H1 (cell line): ENCODE results near the gene OPA3. TPM values are rescaled to one million over a fixed set of nuclear protein-coding genes. Genes with fewer than 3 reads are reported as not detected.

Experiments
- CTCF ChIA-PET: fragments of 300-600 bp; sonication (Branson Sonifier 250); formaldehyde crosslinking; loops from one replicate; lab custom pipeline; 2021; ENCODE audit not compliant: partially characterized antibody; lab: Charles Lee
- POLR2A ChIA-PET: fragments of 300-600 bp; sonication (Branson Sonifier 250); formaldehyde crosslinking; loops from one replicate; lab custom pipeline; 2021; ENCODE audit warnings: inconsistent platforms; ENCODE audit not compliant: partially characterized antibody; lab: Charles Lee
- DNase-seq, 2 experiments: peaks; one replicate each; pipeline versions ENCODE4 v3.0.0 to v3.0.0-alpha.2; 2010 to 2022; ENCODE audit warnings: low spot score in 2 of 2, low read depth in 1 of 2, mixed read lengths in 1 of 2
- FAIRE-seq: peaks from 2 replicates; lab custom pipeline; 2011; peaks lifted over from hg19 to GRCh38; lab: Jason Lieb, UNC
- H2AFZ ChIP-seq: 2 replicates; pipeline ENCODE4 v1.8.1; 2012; ENCODE audit warnings: low read length, inconsistent platforms
- H2AK5ac ChIP-seq: 2 replicates; pipeline ENCODE4 v1.6.1; 2013; ENCODE audit warnings: low read depth, low read length
- H2BK120ac ChIP-seq: replicated peaks from 2 replicates; pipeline ENCODE3; 2013; ENCODE audit warnings: low read depth, low read length, inconsistent platforms
- H2BK12ac ChIP-seq: 2 replicates; pipeline ENCODE4 v1.6.1; 2013; ENCODE audit warnings: low read depth, low read length
- H2BK15ac ChIP-seq: 2 replicates; pipeline ENCODE4 v1.6.1; 2013; ENCODE audit warnings: low read length
- H2BK20ac ChIP-seq: 2 replicates; pipeline ENCODE4 v1.6.1; 2013; ENCODE audit warnings: low read length
- H2BK5ac ChIP-seq: 2 replicates; pipeline ENCODE4 v1.6.1; 2013; ENCODE audit warnings: low read depth, low read length
- H3K14ac ChIP-seq: 2 replicates; pipeline ENCODE4 v1.6.1; 2013; ENCODE audit warnings: inconsistent platforms; ENCODE audit not compliant: insufficient read length
- H3K18ac ChIP-seq: 2 replicates; pipeline ENCODE4 v1.6.1; 2013; ENCODE audit warnings: low read length; ENCODE audit errors: extremely low read depth
- H3K23ac ChIP-seq: 2 replicates; pipeline ENCODE4 v1.6.1; 2013; ENCODE audit warnings: inconsistent platforms; ENCODE audit not compliant: insufficient read length
- H3K23me2 ChIP-seq: 2 replicates; pipeline ENCODE4 v1.6.1; 2013; ENCODE audit warnings: low read depth, low read length
- H3K27ac ChIP-seq: 2 replicates; pipeline ENCODE4 v1.6.1; 2011; ENCODE audit warnings: low read depth, low read length, inconsistent platforms
- H3K27me3 ChIP-seq, 4 experiments: replicated peaks in 1 of 4; 1 replicate in 1 of 4; 2 replicates in 3 of 4; pipeline versions ENCODE4 v1.6.1 to v1.8.1; 2011 to 2013; ENCODE audit warnings: low read length in 3 of 4, mild to moderate bottlenecking in 3 of 4, inconsistent platforms in 2 of 4, mixed read lengths in 2 of 4, moderate library complexity in 1 of 4; ENCODE audit not compliant: control insufficient read depth in 3 of 4, insufficient read depth in 3 of 4; ENCODE audit errors: extremely low read depth in 1 of 4
- H3K36me3 ChIP-seq, 4 experiments: 2 replicates each; pipeline versions ENCODE4 v1.6.1 to v1.8.1; 2011 to 2013; ENCODE audit warnings: mild to moderate bottlenecking in 4 of 4, low read length in 3 of 4, moderate library complexity in 2 of 4, control low read depth in 1 of 4, inconsistent platforms in 1 of 4; ENCODE audit not compliant: insufficient read depth in 4 of 4, control insufficient read depth in 2 of 4
- H3K4ac ChIP-seq: replicated peaks from 2 replicates; pipeline ENCODE3; 2013; ENCODE audit warnings: low read length, low read depth, mixed read lengths, inconsistent platforms; ENCODE audit not compliant: insufficient read length
- H3K4me1 ChIP-seq, 4 experiments: replicated peaks in 1 of 4; 1 replicate in 1 of 4; 2 replicates in 3 of 4; pipeline versions ENCODE4 v1.6.1 to v1.8.1; 2011 to 2013; ENCODE audit warnings: low read length in 3 of 4, inconsistent platforms in 2 of 4, mixed read lengths in 1 of 4; ENCODE audit not compliant: insufficient read depth in 4 of 4, control insufficient read depth in 3 of 4
- H3K4me2 ChIP-seq, 2 experiments: 2 replicates each; pipeline versions ENCODE4 v1.6.1 to v1.8.1; 2011 to 2013; ENCODE audit warnings: low read depth in 2 of 2, low read length in 2 of 2, control low read depth in 1 of 2, inconsistent platforms in 1 of 2, mild to moderate bottlenecking in 1 of 2; ENCODE audit not compliant: insufficient read depth in 1 of 2
- H3K4me3 ChIP-seq, 4 experiments: fragments of 200-600, 300-600 bp in 1 of 4; sonication (generic), shearing (Covaris generic), sonication (Bioruptor Twin) in 1 of 4; 2 replicates each; pipeline versions ENCODE4 v1.5.1 to v1.8.1; 2011 to 2016; ENCODE audit warnings: low read length in 4 of 4, low read depth in 3 of 4, control low read depth in 2 of 4, inconsistent platforms in 2 of 4, mild to moderate bottlenecking in 2 of 4, mixed read lengths in 1 of 4, moderate library complexity in 1 of 4; ENCODE audit not compliant: insufficient read depth in 2 of 4; ENCODE audit errors: extremely low read depth in 1 of 4
- H3K56ac ChIP-seq: replicated peaks from 2 replicates; pipeline ENCODE3; 2013; ENCODE audit warnings: low read depth, mild to moderate bottlenecking, mixed read lengths, low read length, inconsistent platforms; ENCODE audit not compliant: insufficient read length
- H3K79me1 ChIP-seq: 2 replicates; pipeline ENCODE4 v1.6.1; 2013; ENCODE audit warnings: low read depth, low read length, control low read depth
- H3K79me2 ChIP-seq, 2 experiments: 2 replicates each; pipeline versions ENCODE4 v1.6.1 to v1.8.1; 2012 to 2013; ENCODE audit warnings: low read length in 2 of 2, mild to moderate bottlenecking in 2 of 2, inconsistent platforms in 1 of 2; ENCODE audit not compliant: insufficient read depth in 2 of 2, control insufficient read depth in 1 of 2
- H3K9ac ChIP-seq, 4 experiments: replicated peaks in 1 of 4; 1 replicate in 1 of 4; 2 replicates in 3 of 4; pipeline versions ENCODE4 v1.6.1 to v1.8.1; 2011 to 2013; ENCODE audit warnings: low read depth in 3 of 4, low read length in 3 of 4, control low read depth in 2 of 4, mild to moderate bottlenecking in 2 of 4, moderate library complexity in 2 of 4, inconsistent platforms in 1 of 4; ENCODE audit errors: extremely low read depth in 1 of 4
- H3K9me3 ChIP-seq, 2 experiments: 2 replicates each; pipeline versions ENCODE4 v1.6.1 to v1.8.1; 2012 to 2013; ENCODE audit warnings: mild to moderate bottlenecking in 2 of 2, moderate library complexity in 2 of 2, control low read depth in 1 of 2, inconsistent platforms in 1 of 2, low read depth in 1 of 2, low read length in 1 of 2, mixed read lengths in 1 of 2; ENCODE audit not compliant: insufficient read depth in 2 of 2
- H4K20me1 ChIP-seq, 2 experiments: replicated peaks in 1 of 2; 2 replicates each; pipeline versions ENCODE3 to v1.8.1; 2011 to 2013; ENCODE audit warnings: inconsistent platforms in 2 of 2, low read length in 2 of 2, mild to moderate bottlenecking in 1 of 2; ENCODE audit not compliant: insufficient read depth in 2 of 2, control insufficient read depth in 1 of 2
- H4K5ac ChIP-seq: 2 replicates; pipeline ENCODE4 v1.6.1; 2013; ENCODE audit warnings: low read length, low read depth, mixed read lengths, inconsistent platforms; ENCODE audit not compliant: insufficient read length
- H4K8ac ChIP-seq: 2 replicates; pipeline ENCODE4 v1.8.0; 2013; ENCODE audit warnings: mild to moderate bottlenecking, moderate library complexity, low read length, inconsistent platforms; ENCODE audit not compliant: insufficient read depth; ENCODE audit errors: extremely low read depth
- H4K91ac ChIP-seq: replicated peaks from 2 replicates; pipeline ENCODE3; 2013; ENCODE audit warnings: low read length, mixed read lengths, inconsistent platforms; ENCODE audit not compliant: insufficient read length
- BACH1 ChIP-seq: IDR thresholded peaks from 2 replicates; pipeline ENCODE4 v1.6.1; 2012; ENCODE audit warnings: low read length, improper control_type of control experiment
- BRCA1 ChIP-seq: IDR thresholded peaks from 2 replicates; pipeline ENCODE4 v1.6.1; 2012; ENCODE audit warnings: low read depth, low read length, improper control_type of control experiment
- CBX5 ChIP-seq: fragments of 300-800, 300-1000 bp; sonication (generic); IDR thresholded peaks from 2 replicates; pipeline ENCODE4 v1.7.1; 2016; ENCODE audit warnings: antibody characterized with exemption, low read length, low read depth
- EZH2 ChIP-seq: fragments of 200-600 bp; sonication (generic); IDR thresholded peaks from 2 replicates; pipeline ENCODE4 v1.7.1; 2012; ENCODE audit warnings: low read depth, mild to moderate bottlenecking, moderate library complexity, low read length, inconsistent platforms; ENCODE audit not compliant: severe bottlenecking
- KDM1A ChIP-seq: fragments of 200-600, 300-600 bp; sonication (generic); IDR thresholded peaks from 2 replicates; pipeline ENCODE4 v1.7.1; 2016; ENCODE audit warnings: mild to moderate bottlenecking, low read length, borderline replicate concordance
- NANOG ChIP-seq: IDR thresholded peaks from 2 replicates; pipeline ENCODE4 v1.6.1; 2011; ENCODE audit warnings: low read length, low read depth, mild to moderate bottlenecking, inconsistent platforms; ENCODE audit not compliant: insufficient read depth, poor library complexity, severe bottlenecking
- RFX5 ChIP-seq: IDR thresholded peaks from 2 replicates; pipeline ENCODE4 v1.6.1; 2011; ENCODE audit warnings: low read depth, low read length, improper control_type of control experiment, borderline replicate concordance
- SIX5 ChIP-seq: IDR thresholded peaks from 2 replicates; pipeline ENCODE4 v1.6.1; 2011; ENCODE audit warnings: mild to moderate bottlenecking, low read depth, low read length
- SP1 ChIP-seq: IDR thresholded peaks from 2 replicates; pipeline ENCODE4 v1.6.1; 2011; ENCODE audit warnings: low read depth, low read length
- SP2 ChIP-seq: IDR thresholded peaks from 2 replicates; pipeline ENCODE4 v1.6.1; 2012; ENCODE audit warnings: mild to moderate bottlenecking, low read length, inconsistent platforms
- TCF12 ChIP-seq: IDR thresholded peaks from 2 replicates; pipeline ENCODE4 v1.6.1; 2011; ENCODE audit warnings: low read depth, mild to moderate bottlenecking, low read length
- ZNF274 ChIP-seq: IDR thresholded peaks from 2 replicates; pipeline ENCODE4 v1.7.0; 2012; ENCODE audit warnings: low read length, borderline replicate concordance; ENCODE audit errors: extremely low read depth
- WGBS, 2 experiments: shearing (Covaris generic) in 1 of 2; methylation state at CpG; one replicate each; pipeline versions ENCODE4 v1.1.6 to v1.1.7; 2013 to 2015; ENCODE audit warnings: low lambda C conversion rate in 2 of 2, mixed read lengths in 2 of 2, inconsistent platforms in 1 of 2, low coverage in 1 of 2, missing lambda C conversion rate in 1 of 2; ENCODE audit not compliant: insufficient replicate concordance in 2 of 2, insufficient coverage in 1 of 2, insufficient read length in 1 of 2; ENCODE audit errors: extremely low coverage in 1 of 2, missing lambda C conversion rate in 1 of 2; 5-methylcytosine and 5-hydroxymethylcytosine counted together
- polyA plus RNA-seq, 7 experiments: library from polyadenylated mRNA; depleted of rRNA in 3 of 7; stranded (reverse) in 5 of 7; unstranded in 2 of 7; fragments of >200 nt in 5 of 7; fragments of 200-250 nt in 2 of 7; gene quantifications; 1 replicate in 5 of 7; 2 replicates in 1 of 7; 4 replicates in 1 of 7; pipeline versions ENCODE4 v1.2.1 to v1.2.3, GENCODE V29; 2011 to 2013; ENCODE audit warnings: missing spikeins in 2 of 7, mixed read lengths in 2 of 7
- total RNA-seq: library from RNA; stranded (reverse); fragmentation: NEBNext Ultra II Directional; extraction: Animal tissue kit (Norgen Biotek cat#: 25700); gene quantifications from 2 replicates; pipeline ENCODE4 v1.2.1, GENCODE V29; 2021
- TF ChIP-seq, protein P1 (sequence below): IDR thresholded peaks from 2 replicates; pipeline ENCODE4 v1.6.1; 2012; ENCODE audit warnings: low read length, inconsistent platforms

Gene OPA3
- total and polyA plus RNA-seq, 2 of the 8 experiments (the other 6 are each of a cell fraction or from before 2014, with no cell fraction given) = 12.5 to 14.5 TPM

DNA sequence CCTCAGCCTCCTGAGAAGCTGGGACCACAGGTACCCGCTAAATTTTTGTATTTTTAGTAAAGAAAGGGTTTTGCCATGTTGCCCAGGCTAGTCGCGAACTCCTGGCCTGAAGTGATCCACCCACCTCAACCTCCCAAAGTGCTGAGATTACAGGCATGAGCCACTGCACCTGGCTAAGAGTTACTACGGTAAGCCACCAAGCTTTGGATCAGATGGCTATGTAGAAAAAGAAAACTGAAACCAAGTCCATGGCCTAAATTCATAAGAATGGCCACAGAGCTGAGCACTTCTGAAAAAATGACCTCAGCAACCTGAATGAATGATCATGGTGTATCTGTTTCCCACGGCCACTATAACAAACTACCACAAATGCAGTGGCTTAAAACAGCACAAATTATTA is 9.4 kb downstream of the OPA3 start:
- no peak overlapping the region for H2BK12ac ChIP-seq
- H3K27ac ChIP-seq = no peak overlapping the region
- H2BK15ac ChIP-seq = no peak overlapping the region
- H3K79me2 ChIP-seq = 0 out of 4 replicates have a peak, but pooled peaks cover 0 to 2% of the 10 kb centered on the region in 2 experiments
- no peak overlapping the region for H4K5ac ChIP-seq
- no peaks in the 10 kb centered on the region; the same call in 1 of the 2 replicates for H3K79me1 ChIP-seq
- no peak overlapping the region for H3K18ac ChIP-seq
- ChIA-PET CTCF (interaction anchor here (0.7 to 2.0 kb wide), 5 partner anchors 8 to 242 kb away, joined by 3 to 7 read pairs (median 5); no protein-coding TSS in a partner anchor), POLR2A (interaction anchor here (2.0 kb wide), 1 partner anchor 9 kb away, joined by 4 read pairs; the partner anchor contains the start of gene OPA3)
- H2BK20ac ChIP-seq = no peak overlapping the region
- H3K4me2 ChIP-seq = no peak overlapping the region
- FAIRE-seq (no peak), DNase-seq (no peak)
- no peaks in the 10 kb centered on the region for H3K36me3 ChIP-seq
- no peak overlapping the region for H3K14ac ChIP-seq
- no peak overlapping the region for H4K8ac ChIP-seq
- TF ChIP-seq SP1 (no peak), RFX5 (no peak), NANOG (no peak), SP2 (no peak), BRCA1 (no peak), SIX5 (no peak), BACH1 (no peak), EZH2 (no peak), ZNF274 (no peak), KDM1A (no peak), CBX5 (no peak), TCF12 (no peak)
- TF ChIP-seq, protein P1, sequence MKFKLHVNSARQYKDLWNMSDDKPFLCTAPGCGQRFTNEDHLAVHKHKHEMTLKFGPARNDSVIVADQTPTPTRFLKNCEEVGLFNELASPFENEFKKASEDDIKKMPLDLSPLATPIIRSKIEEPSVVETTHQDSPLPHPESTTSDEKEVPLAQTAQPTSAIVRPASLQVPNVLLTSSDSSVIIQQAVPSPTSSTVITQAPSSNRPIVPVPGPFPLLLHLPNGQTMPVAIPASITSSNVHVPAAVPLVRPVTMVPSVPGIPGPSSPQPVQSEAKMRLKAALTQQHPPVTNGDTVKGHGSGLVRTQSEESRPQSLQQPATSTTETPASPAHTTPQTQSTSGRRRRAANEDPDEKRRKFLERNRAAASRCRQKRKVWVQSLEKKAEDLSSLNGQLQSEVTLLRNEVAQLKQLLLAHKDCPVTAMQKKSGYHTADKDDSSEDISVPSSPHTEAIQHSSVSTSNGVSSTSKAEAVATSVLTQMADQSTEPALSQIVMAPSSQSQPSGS = no peak
- no peak overlapping the region for H3K4me3 ChIP-seq
- no peak overlapping the region for H3K4ac ChIP-seq
- H3K9ac ChIP-seq = no peak overlapping the region
- no peaks in the 10 kb centered on the region for H3K27me3 ChIP-seq
- H2AK5ac ChIP-seq = no peak overlapping the region
- H2BK5ac ChIP-seq = no peak overlapping the region
- H4K91ac ChIP-seq = no peak overlapping the region
- no peak overlapping the region for H3K23ac ChIP-seq
- H2BK120ac ChIP-seq = no peak overlapping the region
- peaks cover 7 to 15% (median 10%) of the 10 kb centered on the region in 4 experiments for H3K4me1 ChIP-seq
- H4K20me1 ChIP-seq = peaks cover 0 to under 1% of the 10 kb centered on the region in 2 experiments
- no peaks in the 10 kb centered on the region for H3K9me3 ChIP-seq
- no peaks in the 10 kb centered on the region; the same call in 1 of the 2 replicates for H3K23me2 ChIP-seq
- no peak overlapping the region for H3K56ac ChIP-seq
- 93% methylated on average over 5 of the region's 5 CpGs; no CpG with 5 or more reads in 1 of the 2 experiments for WGBS, 2 experiments
- no peak overlapping the region for H2AFZ ChIP-seq
